Neuronal stem cell (in vitro differentiated cells): Measurements from ENCODE around the gene AZI2.

ENCODE experiments used
- DNase-seq: peaks from one replicate; pipeline ENCODE4 v3.0.0-alpha.2; 2013; ENCODE audit warnings: low spot score
- H2AFZ ChIP-seq: one replicate; pipeline ENCODE4 v1.6.1; 2013; ENCODE audit warnings: mild to moderate bottlenecking, low read length, inconsistent platforms
- H2AK5ac ChIP-seq: 2 replicates; pipeline ENCODE4 v1.6.1; 2013; ENCODE audit warnings: low read depth, mild to moderate bottlenecking, inconsistent platforms, low read length, moderate library complexity, mixed read lengths
- H2BK120ac ChIP-seq: 2 replicates; pipeline ENCODE4 v1.6.1; 2013; ENCODE audit warnings: low read depth, mild to moderate bottlenecking, inconsistent platforms, low read length, moderate library complexity, mixed read lengths
- H2BK12ac ChIP-seq: one replicate; pipeline ENCODE4 v1.6.1; 2013; ENCODE audit warnings: low read length, inconsistent platforms
- H2BK15ac ChIP-seq: 2 replicates; pipeline ENCODE4 v1.6.1; 2013; ENCODE audit warnings: mild to moderate bottlenecking, low read length, inconsistent platforms, mixed read lengths
- H2BK5ac ChIP-seq: one replicate; pipeline ENCODE4 v1.6.1; 2013; ENCODE audit warnings: inconsistent platforms, mild to moderate bottlenecking, low read length, moderate library complexity
- H3K14ac ChIP-seq: one replicate; pipeline ENCODE4 v1.6.1; 2013; ENCODE audit warnings: low read length, inconsistent platforms
- H3K18ac ChIP-seq: 2 replicates; pipeline ENCODE4 v1.6.1; 2013; ENCODE audit warnings: low read length, inconsistent platforms
- H3K23ac ChIP-seq: 2 replicates; pipeline ENCODE4 v1.6.1; 2013; ENCODE audit warnings: low read depth, mild to moderate bottlenecking, mixed read lengths, low read length, inconsistent platforms; ENCODE audit not compliant: poor library complexity
- H3K27ac ChIP-seq: replicated peaks from 3 replicates; pipeline ENCODE4 v1.5.1; 2013; ENCODE audit warnings: low read length, inconsistent platforms
- H3K27me3 ChIP-seq, 3 experiments: 2 replicates each; pipeline ENCODE4 v1.6.1; 2013; ENCODE audit warnings: low read length in 3 of 3, mild to moderate bottlenecking in 2 of 3, inconsistent platforms in 1 of 3, low read depth in 1 of 3, mixed read lengths in 1 of 3, moderate library complexity in 1 of 3; ENCODE audit not compliant: control insufficient read depth in 3 of 3, insufficient read depth in 3 of 3
- H3K36me3 ChIP-seq, 2 donors: replicated peaks in 1 of 2; 2 replicates each; pipeline ENCODE4 v1.6.1; 2013; ENCODE audit warnings: low read length in 2 of 2; ENCODE audit not compliant: control insufficient read depth in 2 of 2, insufficient read depth in 2 of 2
- H3K4ac ChIP-seq: 2 replicates; pipeline ENCODE4 v1.6.1; 2013; ENCODE audit warnings: inconsistent platforms, mild to moderate bottlenecking, low read length, moderate library complexity
- H3K4me1 ChIP-seq, 2 donors: 1 replicate in 1 of 2; 2 replicates in 1 of 2; pipeline ENCODE4 v1.6.1; 2013; ENCODE audit warnings: low read length in 2 of 2, low read depth in 1 of 2; ENCODE audit not compliant: control insufficient read depth in 2 of 2, insufficient read depth in 1 of 2
- H3K4me2 ChIP-seq: one replicate; pipeline ENCODE4 v1.6.1; 2013; ENCODE audit warnings: mild to moderate bottlenecking, low read length, inconsistent platforms; ENCODE audit not compliant: insufficient read depth, poor library complexity, severe bottlenecking
- H3K4me3 ChIP-seq, 2 donors: 2 replicates each; pipeline ENCODE4 v1.5.1; 2013; ENCODE audit warnings: low read length in 2 of 2, mild to moderate bottlenecking in 2 of 2, inconsistent platforms in 1 of 2, moderate library complexity in 1 of 2
- H3K79me1 ChIP-seq: one replicate; pipeline ENCODE4 v1.6.1; 2013; ENCODE audit warnings: low read depth, mild to moderate bottlenecking, inconsistent platforms, low read length, moderate library complexity
- H3K9ac ChIP-seq: one replicate; pipeline ENCODE4 v1.6.1; 2013; ENCODE audit warnings: mild to moderate bottlenecking, low read depth, low read length, inconsistent platforms; ENCODE audit not compliant: poor library complexity
- H3K9me3 ChIP-seq, 2 donors: replicated peaks in 1 of 2; 2 replicates each; pipeline versions ENCODE3 to v1.6.1; 2013; ENCODE audit warnings: low read length in 2 of 2, mild to moderate bottlenecking in 2 of 2, inconsistent platforms in 1 of 2, low read depth in 1 of 2, mixed read lengths in 1 of 2, moderate library complexity in 1 of 2; ENCODE audit not compliant: control insufficient read depth in 2 of 2, insufficient read depth in 1 of 2
- H4K8ac ChIP-seq: one replicate; pipeline ENCODE4 v1.6.1; 2013; ENCODE audit warnings: low read depth, mild to moderate bottlenecking, inconsistent platforms, low read length, moderate library complexity
- H4K91ac ChIP-seq: one replicate; pipeline ENCODE4 v1.6.1; 2013; ENCODE audit warnings: low read length, low read depth, mild to moderate bottlenecking, inconsistent platforms; ENCODE audit not compliant: poor library complexity
- WGBS, 2 donors: extraction: QIAGEN DNeasy Blood & Tissue Kit; methylation state at CpG; one replicate each; pipeline ENCODE4 v1.1.7; 2013; ENCODE audit warnings: missing lambda C conversion rate in 2 of 2, mixed read lengths in 1 of 2; ENCODE audit not compliant: insufficient read length in 2 of 2, insufficient replicate concordance in 1 of 2; ENCODE audit errors: extremely low coverage in 2 of 2; 5-methylcytosine and 5-hydroxymethylcytosine counted together

The AZI2 gene

DNA sequence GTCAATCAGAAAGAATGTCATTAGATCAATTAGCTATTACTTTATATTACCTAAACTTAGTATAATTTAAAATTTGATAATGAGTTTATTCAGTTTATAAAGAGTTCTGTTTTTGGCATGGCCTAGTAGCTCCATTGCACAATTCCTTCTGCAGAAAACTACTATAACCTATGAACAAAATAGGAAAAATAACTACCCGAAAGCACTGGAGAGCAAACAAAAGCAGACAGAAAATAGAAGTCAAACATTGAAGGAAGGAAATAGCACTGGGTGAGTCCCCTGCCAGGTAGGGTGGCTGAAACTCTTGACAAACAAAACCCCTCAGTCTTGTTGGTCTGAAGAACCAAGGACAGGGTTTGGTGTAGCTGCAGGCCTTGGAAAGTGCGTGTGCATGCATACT lies 69.7 kb downstream of the AZI2 start:
- no peak overlapping the region for H3K27ac ChIP-seq
- no peak overlapping the region for H3K14ac ChIP-seq
- no peak overlapping the region for H3K18ac ChIP-seq
- no peak overlapping the region for H4K8ac ChIP-seq
- H2BK12ac ChIP-seq: no peak overlapping the region
- no CpG with 5 or more reads among the region's 2 CpGs for WGBS, 2 donors
- no peak overlapping the region for H3K23ac ChIP-seq
- H3K9ac ChIP-seq: no peak overlapping the region
- H3K4me1 ChIP-seq: no peaks in the 10 kb centered on the region
- no peak overlapping the region for H2BK15ac ChIP-seq
- H3K4me3 ChIP-seq: no peak overlapping the region
- no peaks in the 10 kb centered on the region for H3K27me3 ChIP-seq
- no peaks in the 10 kb centered on the region for H3K79me1 ChIP-seq
- H3K9me3 ChIP-seq: peaks cover 0 to under 1% of the 10 kb centered on the region in 2 donors
- H3K4ac ChIP-seq: no peak overlapping the region
- H2BK120ac ChIP-seq: no peak overlapping the region
- H2AK5ac ChIP-seq: no peak overlapping the region
- no peak overlapping the region for H3K4me2 ChIP-seq
- no peak overlapping the region for H2AFZ ChIP-seq
- no peak for DNase-seq
- H3K36me3 ChIP-seq: peaks cover 0 to 8% of the 10 kb centered on the region in 2 donors
- no peak overlapping the region for H4K91ac ChIP-seq
- H2BK5ac ChIP-seq: no peak overlapping the region

GRCh38 chr3:28273837-28274236 lies 74.8 kb downstream of the AZI2 start:
- Histone ChIP-seq H4K8ac (no peak overlapping the region), H3K4me1 (no peaks in the 10 kb centered on the region), H2AFZ (no peak overlapping the region), H3K36me3 (peaks cover 1 to 15% of the 10 kb centered on the region in 2 donors), H3K4me2 (no peak overlapping the region), H2BK5ac (no peak overlapping the region), H3K4me3 (no peak overlapping the region), H3K27ac (no peak overlapping the region), H2AK5ac (no peak overlapping the region), H3K4ac (no peak overlapping the region), H2BK15ac (no peak overlapping the region), H3K27me3 (no peaks in the 10 kb centered on the region), H4K91ac (no peak overlapping the region), H3K79me1 (no peaks in the 10 kb centered on the region), H3K9me3 (peaks cover 0 to 12% of the 10 kb centered on the region in 2 donors), H3K14ac (no peak overlapping the region), H3K18ac (no peak overlapping the region), H2BK12ac (no peak overlapping the region), H2BK120ac (no peak overlapping the region), H3K9ac (no peak overlapping the region), H3K23ac (no peak overlapping the region)
- DNase-seq: no peak
